ENCODE data around the gene FSD1. TPM values are rescaled to one million over a fixed set of nuclear protein-coding genes. Genes with fewer than 3 reads are reported as not detected.
"Not testable (repeated sequence)": the region's sequence is repeated elsewhere in the genome, so short reads cannot be mapped to it uniquely, and the experiment has no call there.

Gene FSD1
- polyA plus RNA-seq, 1 donor from 2014 or later: 114 TPM

DNA sequence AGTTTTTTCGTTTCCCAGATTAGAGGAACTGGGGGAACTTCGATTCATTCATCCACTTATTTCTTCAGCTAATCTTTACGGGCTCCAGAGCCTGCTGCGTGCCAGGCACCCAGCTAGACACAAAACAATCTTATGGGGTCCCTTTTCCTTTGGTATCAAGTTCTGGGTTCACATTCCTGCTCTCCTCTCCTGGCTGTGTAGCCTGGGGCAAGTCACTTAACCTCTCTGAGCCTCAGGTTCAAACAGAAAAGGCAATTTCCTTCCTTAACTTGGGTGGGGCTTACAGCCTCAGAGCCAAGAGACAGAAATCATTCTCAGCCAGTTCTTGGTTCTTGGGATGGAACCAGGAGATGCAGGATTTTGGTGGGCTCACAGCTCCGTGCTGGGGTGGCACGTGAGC, 19.4 kb upstream of the FSD1 start:
- no peak overlapping the region for H3K9ac ChIP-seq (ENCODE audit: low read length)
- H3K27ac ChIP-seq (ENCODE audit: low read length): no peak overlapping the region
- peaks cover 9% of the 10 kb centered on the region for H3K79me2 ChIP-seq (replicated peaks; ENCODE audit: insufficient read depth, low read length)
- no peaks in the 10 kb centered on the region for H3K27me3 ChIP-seq (ENCODE audit: insufficient read depth, low read depth, low read length)
- H2AFZ ChIP-seq (ENCODE audit: low read depth, low read length): no peak overlapping the region
- H4K20me1 ChIP-seq (ENCODE audit: insufficient read depth): no peaks in the 10 kb centered on the region
- no peaks in the 10 kb centered on the region for H3K36me3 ChIP-seq (ENCODE audit: insufficient read depth, low read length)
- H3F3A ChIP-seq (ENCODE audit: insufficient read depth, low read length, poor library complexity, severe bottlenecking): no peaks in the 10 kb centered on the region
- TF ChIP-seq SMC3 (conservative IDR thresholded peaks at IDR 0.05; ENCODE audit: poor library complexity): no peak
- TF ChIP-seq EP300 (conservative IDR thresholded peaks at IDR 0.05; ENCODE audit: poor library complexity, severe bottlenecking): no peak
- TF ChIP-seq, protein P1, sequence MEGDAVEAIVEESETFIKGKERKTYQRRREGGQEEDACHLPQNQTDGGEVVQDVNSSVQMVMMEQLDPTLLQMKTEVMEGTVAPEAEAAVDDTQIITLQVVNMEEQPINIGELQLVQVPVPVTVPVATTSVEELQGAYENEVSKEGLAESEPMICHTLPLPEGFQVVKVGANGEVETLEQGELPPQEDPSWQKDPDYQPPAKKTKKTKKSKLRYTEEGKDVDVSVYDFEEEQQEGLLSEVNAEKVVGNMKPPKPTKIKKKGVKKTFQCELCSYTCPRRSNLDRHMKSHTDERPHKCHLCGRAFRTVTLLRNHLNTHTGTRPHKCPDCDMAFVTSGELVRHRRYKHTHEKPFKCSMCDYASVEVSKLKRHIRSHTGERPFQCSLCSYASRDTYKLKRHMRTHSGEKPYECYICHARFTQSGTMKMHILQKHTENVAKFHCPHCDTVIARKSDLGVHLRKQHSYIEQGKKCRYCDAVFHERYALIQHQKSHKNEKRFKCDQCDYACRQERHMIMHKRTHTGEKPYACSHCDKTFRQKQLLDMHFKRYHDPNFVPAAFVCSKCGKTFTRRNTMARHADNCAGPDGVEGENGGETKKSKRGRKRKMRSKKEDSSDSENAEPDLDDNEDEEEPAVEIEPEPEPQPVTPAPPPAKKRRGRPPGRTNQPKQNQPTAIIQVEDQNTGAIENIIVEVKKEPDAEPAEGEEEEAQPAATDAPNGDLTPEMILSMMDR (IDR thresholded peaks at IDR 0.05; ENCODE audit: poor library complexity, severe bottlenecking): no peak
- TF ChIP-seq, protein P2, sequence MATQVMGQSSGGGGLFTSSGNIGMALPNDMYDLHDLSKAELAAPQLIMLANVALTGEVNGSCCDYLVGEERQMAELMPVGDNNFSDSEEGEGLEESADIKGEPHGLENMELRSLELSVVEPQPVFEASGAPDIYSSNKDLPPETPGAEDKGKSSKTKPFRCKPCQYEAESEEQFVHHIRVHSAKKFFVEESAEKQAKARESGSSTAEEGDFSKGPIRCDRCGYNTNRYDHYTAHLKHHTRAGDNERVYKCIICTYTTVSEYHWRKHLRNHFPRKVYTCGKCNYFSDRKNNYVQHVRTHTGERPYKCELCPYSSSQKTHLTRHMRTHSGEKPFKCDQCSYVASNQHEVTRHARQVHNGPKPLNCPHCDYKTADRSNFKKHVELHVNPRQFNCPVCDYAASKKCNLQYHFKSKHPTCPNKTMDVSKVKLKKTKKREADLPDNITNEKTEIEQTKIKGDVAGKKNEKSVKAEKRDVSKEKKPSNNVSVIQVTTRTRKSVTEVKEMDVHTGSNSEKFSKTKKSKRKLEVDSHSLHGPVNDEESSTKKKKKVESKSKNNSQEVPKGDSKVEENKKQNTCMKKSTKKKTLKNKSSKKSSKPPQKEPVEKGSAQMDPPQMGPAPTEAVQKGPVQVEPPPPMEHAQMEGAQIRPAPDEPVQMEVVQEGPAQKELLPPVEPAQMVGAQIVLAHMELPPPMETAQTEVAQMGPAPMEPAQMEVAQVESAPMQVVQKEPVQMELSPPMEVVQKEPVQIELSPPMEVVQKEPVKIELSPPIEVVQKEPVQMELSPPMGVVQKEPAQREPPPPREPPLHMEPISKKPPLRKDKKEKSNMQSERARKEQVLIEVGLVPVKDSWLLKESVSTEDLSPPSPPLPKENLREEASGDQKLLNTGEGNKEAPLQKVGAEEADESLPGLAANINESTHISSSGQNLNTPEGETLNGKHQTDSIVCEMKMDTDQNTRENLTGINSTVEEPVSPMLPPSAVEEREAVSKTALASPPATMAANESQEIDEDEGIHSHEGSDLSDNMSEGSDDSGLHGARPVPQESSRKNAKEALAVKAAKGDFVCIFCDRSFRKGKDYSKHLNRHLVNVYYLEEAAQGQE (IDR thresholded peaks at IDR 0.05; ENCODE audit: borderline replicate concordance): no peak
- no peak for TF ChIP-seq EZH2 (IDR thresholded peaks at IDR 0.05; ENCODE audit: borderline replicate concordance, insufficient read depth, low read length, poor library complexity, severe bottlenecking)
- TF ChIP-seq MXI1 (conservative IDR thresholded peaks at IDR 0.05; ENCODE audit: poor library complexity, severe bottlenecking): no peak
- TF ChIP-seq TAF1 (IDR thresholded peaks at IDR 0.05; ENCODE audit: low read depth): no peak
- no peak for TF ChIP-seq RAD21 (conservative IDR thresholded peaks at IDR 0.05)
- no peak for TF ChIP-seq POLR2AphosphoS5 (IDR thresholded peaks at IDR 0.05)
- no peaks in the 10 kb centered on the region for H3K9me3 ChIP-seq (ENCODE audit: low read length)
- no peaks in the 10 kb centered on the region for H3K9me2 ChIP-seq (ENCODE audit: insufficient read depth, low read length)
- H3K4me2 ChIP-seq (ENCODE audit: low read length): no peak overlapping the region
- no peak overlapping the region for H3K4me3 ChIP-seq (ENCODE audit: low read length)

DNA sequence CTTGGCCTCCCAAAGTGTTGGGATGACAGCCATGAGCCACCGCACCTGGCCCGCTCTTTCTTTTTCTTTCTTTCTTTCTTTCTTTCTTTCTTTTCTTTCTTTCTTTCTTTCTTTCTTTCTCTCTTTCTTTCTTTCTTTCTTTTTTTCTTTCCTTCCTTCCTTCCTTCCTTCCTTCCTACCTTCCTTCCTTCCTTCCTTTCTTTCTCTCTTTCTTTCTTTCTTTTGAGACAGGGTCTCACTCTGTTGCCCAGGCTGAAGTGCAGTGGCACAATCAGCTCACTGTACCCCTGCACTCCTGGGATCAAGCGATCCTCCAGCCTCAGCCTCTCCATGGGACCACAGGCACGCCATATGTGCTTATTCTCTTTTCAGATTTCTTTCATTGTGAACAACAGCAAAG, 18.3 kb upstream of the FSD1 start:
- H3K27me3 ChIP-seq (ENCODE audit: insufficient read depth, low read depth, low read length); H2AFZ ChIP-seq (ENCODE audit: low read depth, low read length); H3K4me2 ChIP-seq (ENCODE audit: low read length); H3K9ac ChIP-seq (ENCODE audit: low read length); H3K4me3 ChIP-seq (ENCODE audit: low read length); H3K9me2 ChIP-seq (ENCODE audit: insufficient read depth, low read length); H4K20me1 ChIP-seq (ENCODE audit: insufficient read depth); H3K9me3 ChIP-seq (ENCODE audit: low read length); H3K79me2 ChIP-seq (replicated peaks; ENCODE audit: insufficient read depth, low read length); H3K27ac ChIP-seq (ENCODE audit: low read length); H3K36me3 ChIP-seq (ENCODE audit: insufficient read depth, low read length); H3F3A ChIP-seq (ENCODE audit: insufficient read depth, low read length, poor library complexity, severe bottlenecking): not testable (repeated sequence)
